WERI-Rb-1 (cell line): ENCODE measurements around the gene GLRA2.

Source experiments
- DNase-seq: peaks from one replicate; pipeline ENCODE4 v3.0.0-alpha.2; 2020
- H3K27ac ChIP-seq: fragments of 250-450 bp; sonication (Bioruptor Pico); 2 replicates; pipeline ENCODE4 v1.5.1; 2020; ENCODE audit warnings: mild to moderate bottlenecking, moderate library complexity
- H3K27me3 ChIP-seq: fragments of 250-450 bp; sonication (Bioruptor Pico); 2 replicates; pipeline ENCODE4 v1.5.1; 2021; ENCODE audit warnings: mild to moderate bottlenecking, low read depth, moderate library complexity; ENCODE audit not compliant: insufficient read depth, severe bottlenecking
- H3K36me3 ChIP-seq: fragments of 250-450 bp; sonication (Bioruptor Pico); 2 replicates; pipeline ENCODE4 v1.5.1; 2020; ENCODE audit warnings: mild to moderate bottlenecking, moderate library complexity
- H3K4me3 ChIP-seq: 2 replicates; pipeline ENCODE4 v1.5.1; 2011; ENCODE audit warnings: low read depth, mild to moderate bottlenecking, control low read depth, low read length
- H3K9me3 ChIP-seq: fragments of 250-450 bp; sonication (Bioruptor Pico); 2 replicates; pipeline ENCODE4 v1.5.1; 2021; ENCODE audit warnings: mild to moderate bottlenecking, moderate library complexity; ENCODE audit not compliant: severe bottlenecking
- TF ChIP-seq, protein P1 (sequence below): IDR thresholded peaks from 2 replicates; pipeline ENCODE4 v1.5.1; 2011; ENCODE audit warnings: low read depth, mild to moderate bottlenecking, control low read depth, inconsistent platforms, low read length

Gene GLRA2

DNA sequence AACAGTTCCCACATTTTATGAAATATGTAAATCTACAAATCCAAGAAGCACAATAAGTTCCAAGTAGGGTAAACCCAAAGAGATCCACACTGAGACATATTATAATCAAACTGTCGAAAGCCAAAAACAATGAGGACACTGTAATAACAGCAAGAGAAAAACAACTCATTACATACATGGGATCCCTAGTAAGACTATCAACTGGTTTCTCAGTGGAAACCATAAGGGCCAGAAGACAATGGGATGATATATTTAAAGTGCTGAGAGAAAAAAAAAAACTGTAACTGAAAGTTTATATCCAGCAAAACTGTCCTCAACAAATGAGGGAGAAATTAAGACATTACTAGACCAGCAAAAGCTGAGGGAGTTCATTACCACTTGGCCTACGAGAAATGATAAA is 34.7 kb downstream of the GLRA2 start:
- no peak for DNase-seq
- TF ChIP-seq, protein P1, sequence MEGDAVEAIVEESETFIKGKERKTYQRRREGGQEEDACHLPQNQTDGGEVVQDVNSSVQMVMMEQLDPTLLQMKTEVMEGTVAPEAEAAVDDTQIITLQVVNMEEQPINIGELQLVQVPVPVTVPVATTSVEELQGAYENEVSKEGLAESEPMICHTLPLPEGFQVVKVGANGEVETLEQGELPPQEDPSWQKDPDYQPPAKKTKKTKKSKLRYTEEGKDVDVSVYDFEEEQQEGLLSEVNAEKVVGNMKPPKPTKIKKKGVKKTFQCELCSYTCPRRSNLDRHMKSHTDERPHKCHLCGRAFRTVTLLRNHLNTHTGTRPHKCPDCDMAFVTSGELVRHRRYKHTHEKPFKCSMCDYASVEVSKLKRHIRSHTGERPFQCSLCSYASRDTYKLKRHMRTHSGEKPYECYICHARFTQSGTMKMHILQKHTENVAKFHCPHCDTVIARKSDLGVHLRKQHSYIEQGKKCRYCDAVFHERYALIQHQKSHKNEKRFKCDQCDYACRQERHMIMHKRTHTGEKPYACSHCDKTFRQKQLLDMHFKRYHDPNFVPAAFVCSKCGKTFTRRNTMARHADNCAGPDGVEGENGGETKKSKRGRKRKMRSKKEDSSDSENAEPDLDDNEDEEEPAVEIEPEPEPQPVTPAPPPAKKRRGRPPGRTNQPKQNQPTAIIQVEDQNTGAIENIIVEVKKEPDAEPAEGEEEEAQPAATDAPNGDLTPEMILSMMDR: no peak
- Histone ChIP-seq H3K4me3 (no peak overlapping the region), H3K36me3 (no peaks in the 10 kb centered on the region), H3K9me3 (no peaks in the 10 kb centered on the region), H3K27ac (no peak overlapping the region), H3K27me3 (peaks cover 15% of the 10 kb centered on the region)

DNA sequence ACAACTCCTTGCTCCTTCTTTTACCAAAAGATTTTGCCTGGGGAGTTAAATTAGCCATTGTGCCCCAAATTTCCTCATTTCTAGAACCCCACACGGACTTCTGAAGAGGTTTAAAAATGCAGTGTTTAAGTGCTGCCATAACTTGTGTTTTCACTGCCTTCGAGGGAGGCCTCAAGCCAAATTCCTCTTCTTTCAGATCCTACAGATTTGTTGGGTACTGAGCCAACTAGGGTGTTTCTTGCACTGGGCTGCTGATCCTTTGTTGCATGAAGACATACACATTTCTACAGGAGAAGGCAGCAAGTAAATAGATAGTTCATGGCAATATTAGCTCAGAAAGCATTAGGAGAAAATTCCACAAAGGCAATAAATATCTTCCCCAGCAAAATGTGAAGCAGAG is 43.8 kb downstream of the GLRA2 start:
- Histone ChIP-seq H3K27ac (no peak overlapping the region), H3K27me3 (peaks cover 7% of the 10 kb centered on the region), H3K4me3 (no peak overlapping the region), H3K36me3 (no peaks in the 10 kb centered on the region), H3K9me3 (no peaks in the 10 kb centered on the region)
- TF ChIP-seq, protein P1: no peak
- no peak for DNase-seq

DNA sequence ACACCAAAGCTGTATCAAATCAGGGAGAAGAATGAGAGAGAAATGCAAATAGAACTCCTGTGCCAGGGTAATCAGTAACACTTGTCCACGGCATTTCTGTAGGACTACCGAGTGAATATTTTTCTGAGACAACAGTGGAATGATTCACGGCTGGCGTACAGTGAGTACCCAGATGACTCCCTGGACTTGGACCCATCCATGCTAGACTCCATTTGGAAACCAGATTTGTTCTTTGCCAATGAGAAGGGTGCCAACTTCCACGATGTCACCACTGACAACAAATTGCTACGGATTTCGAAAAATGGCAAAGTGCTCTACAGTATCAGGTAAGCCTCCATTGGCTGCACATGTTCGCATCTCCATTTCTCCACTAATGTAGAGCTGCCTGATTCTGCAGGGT is 51.7 kb downstream of the GLRA2 start:
- no peaks in the 10 kb centered on the region for H3K36me3 ChIP-seq
- peaks cover 23% of the 10 kb centered on the region for H3K27me3 ChIP-seq
- DNase-seq: no peak
- no peak overlapping the region for H3K27ac ChIP-seq
- H3K9me3 ChIP-seq: no peaks in the 10 kb centered on the region
- TF ChIP-seq, protein P1: no peak
- H3K4me3 ChIP-seq: no peak overlapping the region

DNA sequence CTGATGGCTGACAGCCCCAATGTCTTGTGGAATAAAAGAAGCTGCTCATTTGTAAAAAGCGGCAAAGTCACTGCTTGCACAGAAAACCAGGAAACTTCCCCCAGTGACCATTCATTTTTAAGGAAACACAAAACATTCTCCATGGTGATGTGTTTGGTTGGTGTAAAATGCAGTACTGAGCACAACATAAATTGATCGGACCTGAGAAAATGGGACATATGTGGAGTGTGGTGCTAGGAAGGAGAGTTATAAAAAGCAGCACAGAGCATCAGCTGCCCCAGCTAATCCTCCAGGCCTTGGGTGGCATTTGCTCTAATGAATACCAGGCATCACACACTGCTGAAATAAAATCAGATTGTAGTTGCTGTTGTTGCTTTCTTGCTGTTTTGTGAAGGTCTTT is 55.2 kb downstream of the GLRA2 start:
- Histone ChIP-seq H3K27me3 (peaks cover 16% of the 10 kb centered on the region), H3K36me3 (no peaks in the 10 kb centered on the region), H3K9me3 (no peaks in the 10 kb centered on the region), H3K4me3 (no peak overlapping the region), H3K27ac (no peak overlapping the region)
- TF ChIP-seq, protein P1: no peak
- no peak for DNase-seq

DNA sequence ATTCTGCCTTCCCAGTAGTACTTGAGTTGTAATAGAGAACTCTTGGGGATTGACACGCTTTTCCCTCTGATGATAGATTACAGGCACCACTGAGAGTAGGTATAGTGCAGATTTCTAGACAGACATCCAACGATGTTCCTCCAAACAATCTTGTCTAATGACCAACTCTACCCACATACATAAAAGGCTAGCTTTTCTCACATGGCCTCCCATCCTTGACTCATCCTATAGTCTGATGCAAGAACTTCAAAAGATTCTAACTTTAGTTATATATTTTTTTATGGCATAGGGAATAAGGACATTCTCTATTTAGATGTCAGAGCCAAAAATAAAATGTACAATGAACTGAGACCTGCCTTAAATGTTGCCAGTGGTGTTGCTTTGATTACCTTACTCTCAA is 60.9 kb downstream of the GLRA2 start:
- Histone ChIP-seq H3K27me3 (peaks cover 27% of the 10 kb centered on the region), H3K27ac (no peak overlapping the region), H3K4me3 (no peak overlapping the region), H3K9me3 (no peaks in the 10 kb centered on the region), H3K36me3 (no peaks in the 10 kb centered on the region)
- DNase-seq: no peak
- TF ChIP-seq, protein P1: no peak

DNA sequence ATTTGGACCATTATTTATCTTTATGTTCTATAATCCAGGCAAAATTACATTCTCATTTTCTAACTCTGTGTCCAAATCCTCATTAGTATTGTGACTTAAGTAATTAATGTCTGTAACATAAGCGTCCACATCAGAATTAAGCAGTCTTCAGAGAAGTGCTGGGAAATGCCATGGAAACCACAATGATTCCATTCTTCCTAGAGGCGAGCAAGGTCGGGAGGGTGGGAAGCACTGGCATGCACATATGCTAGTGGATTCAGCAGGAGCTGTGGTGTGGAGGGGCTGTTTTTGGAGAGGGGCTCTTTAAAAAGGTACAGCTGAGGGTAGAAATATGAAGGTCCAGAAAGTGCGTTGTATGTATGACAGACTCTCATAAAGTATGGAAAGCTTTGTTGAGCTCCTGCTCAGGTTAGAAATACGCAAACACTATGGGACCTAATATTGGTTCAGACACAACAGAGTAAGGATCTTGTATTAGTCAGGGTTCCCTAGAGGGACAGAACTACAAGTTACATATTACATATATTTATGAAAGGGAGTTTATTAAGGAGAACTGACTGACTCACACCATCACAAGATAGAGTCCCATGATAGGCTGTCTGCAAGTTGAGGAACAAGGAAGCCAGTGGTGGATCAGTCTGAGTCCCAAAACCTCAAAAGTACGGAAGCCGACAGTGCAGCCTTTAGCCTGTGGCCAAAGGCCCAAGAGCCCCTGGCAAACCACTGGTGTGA is 61.5 kb downstream of the GLRA2 start:
- Histone ChIP-seq H3K27me3 (peaks cover 27% of the 10 kb centered on the region), H3K36me3 (no peaks in the 10 kb centered on the region), H3K4me3 (no peak overlapping the region), H3K27ac (no peak overlapping the region), H3K9me3 (no peaks in the 10 kb centered on the region)
- TF ChIP-seq, protein P1: no peak
- DNase-seq: no peak
